H9 (cell line): ENCODE results near the gene PIK3CD. TPM values are rescaled to one million over a fixed set of nuclear protein-coding genes. Genes with fewer than 3 reads are reported as not detected.

Experiments used
- DNase-seq: peaks from one replicate; pipeline ENCODE4 v3.0.0-alpha.2; 2017
- H2AFZ ChIP-seq: one replicate; pipeline ENCODE4 v1.6.1; 2013; ENCODE audit warnings: mild to moderate bottlenecking, low read length, control low read depth, moderate library complexity
- H2AK5ac ChIP-seq: 2 replicates; pipeline ENCODE4 v1.6.1; 2013; ENCODE audit warnings: low read length, control low read depth, mixed read lengths; ENCODE audit not compliant: insufficient read length
- H2BK120ac ChIP-seq: one replicate; pipeline ENCODE4 v1.6.1; 2013; ENCODE audit warnings: low read depth, mild to moderate bottlenecking, low read length, control low read depth, inconsistent platforms; ENCODE audit not compliant: poor library complexity, severe bottlenecking
- H2BK12ac ChIP-seq: 2 replicates; pipeline ENCODE4 v1.6.1; 2013; ENCODE audit warnings: low read length, control low read depth, mixed read lengths, low read depth; ENCODE audit not compliant: insufficient read length
- H2BK15ac ChIP-seq: 2 replicates; pipeline ENCODE4 v1.6.1; 2013; ENCODE audit warnings: low read depth, low read length, control low read depth
- H2BK20ac ChIP-seq: one replicate; pipeline ENCODE4 v1.6.1; 2013; ENCODE audit warnings: low read depth, mild to moderate bottlenecking, low read length, control low read depth, inconsistent platforms; ENCODE audit not compliant: poor library complexity, severe bottlenecking
- H2BK5ac ChIP-seq: 2 replicates; pipeline ENCODE4 v1.6.1; 2013; ENCODE audit warnings: low read length, control low read depth, mixed read lengths; ENCODE audit not compliant: insufficient read length
- H3K14ac ChIP-seq: 2 replicates; pipeline ENCODE4 v1.6.1; 2013; ENCODE audit warnings: low read length, control low read depth; ENCODE audit not compliant: insufficient read depth
- H3K18ac ChIP-seq: 2 replicates; pipeline ENCODE4 v1.6.1; 2013; ENCODE audit warnings: low read depth, mild to moderate bottlenecking, mixed read lengths, low read length, control low read depth; ENCODE audit not compliant: insufficient read length
- H3K23ac ChIP-seq: 2 replicates; pipeline ENCODE4 v1.6.1; 2013; ENCODE audit warnings: low read length, control low read depth, mixed read lengths, low read depth; ENCODE audit not compliant: insufficient read length
- H3K23me2 ChIP-seq: 2 replicates; pipeline ENCODE4 v1.6.1; 2013; ENCODE audit warnings: low read depth, mild to moderate bottlenecking, mixed read lengths, low read length, control low read depth; ENCODE audit not compliant: insufficient read length, poor library complexity, severe bottlenecking
- H3K27ac ChIP-seq: 2 replicates; pipeline ENCODE4 v1.5.1; 2013; ENCODE audit warnings: low read length, control low read depth, mixed read lengths, low read depth; ENCODE audit not compliant: insufficient read length
- H3K27me3 ChIP-seq: 2 replicates; pipeline ENCODE4 v1.6.1; 2013; ENCODE audit warnings: low read length, control low read depth, inconsistent platforms; ENCODE audit not compliant: insufficient read depth
- H3K4ac ChIP-seq: 2 replicates; pipeline ENCODE4 v1.6.1; 2013; ENCODE audit warnings: low read depth, mild to moderate bottlenecking, control low read depth, inconsistent platforms, low read length, moderate library complexity
- H3K4me1 ChIP-seq: 2 replicates; pipeline ENCODE4 v1.6.1; 2013; ENCODE audit warnings: low read length, control low read depth, inconsistent platforms; ENCODE audit not compliant: insufficient read depth
- H3K4me2 ChIP-seq: 2 replicates; pipeline ENCODE4 v1.6.1; 2013; ENCODE audit warnings: low read length, control low read depth, mixed read lengths; ENCODE audit not compliant: insufficient read length, insufficient read depth
- H3K56ac ChIP-seq: 2 replicates; pipeline ENCODE4 v1.6.1; 2013; ENCODE audit warnings: low read depth, mild to moderate bottlenecking, mixed read lengths, low read length, control low read depth; ENCODE audit not compliant: insufficient read length
- H3K79me1 ChIP-seq: 2 replicates; pipeline ENCODE4 v1.6.1; 2013; ENCODE audit warnings: low read depth, mild to moderate bottlenecking, moderate library complexity, low read length, control low read depth, inconsistent platforms; ENCODE audit not compliant: insufficient read depth, poor library complexity, severe bottlenecking
- H3K79me2 ChIP-seq: 2 replicates; pipeline ENCODE4 v1.6.1; 2013; ENCODE audit warnings: low read length, control low read depth, inconsistent platforms; ENCODE audit not compliant: insufficient read depth
- H3K9ac ChIP-seq: 2 replicates; pipeline ENCODE4 v1.6.1; 2013; ENCODE audit warnings: low read length, control low read depth, mixed read lengths; ENCODE audit not compliant: insufficient read length; ENCODE audit errors: extremely low read depth
- H3K9me3 ChIP-seq: one replicate; pipeline ENCODE4 v1.6.1; 2013; ENCODE audit warnings: low read depth, low read length, inconsistent platforms; ENCODE audit not compliant: control insufficient read depth
- H3T11ph ChIP-seq: one replicate; pipeline ENCODE4 v1.6.1; 2013; ENCODE audit warnings: mild to moderate bottlenecking, low read length, control low read depth, inconsistent platforms
- H4K20me1 ChIP-seq: one replicate; pipeline ENCODE4 v1.6.1; 2013; ENCODE audit not compliant: control insufficient read depth, insufficient read length, insufficient read depth
- H4K5ac ChIP-seq: 2 replicates; pipeline ENCODE4 v1.6.1; 2013; ENCODE audit warnings: low read depth, mild to moderate bottlenecking, mixed read lengths, low read length, control low read depth; ENCODE audit not compliant: insufficient read length
- H4K8ac ChIP-seq: replicated peaks from 2 replicates; pipeline ENCODE4 v1.6.1; 2013; ENCODE audit warnings: low read length, control low read depth, mixed read lengths, low read depth; ENCODE audit not compliant: insufficient read length
- H4K91ac ChIP-seq: 2 replicates; pipeline ENCODE4 v1.6.1; 2013; ENCODE audit warnings: low read depth, mild to moderate bottlenecking, moderate library complexity, mixed read lengths, low read length, control low read depth; ENCODE audit not compliant: insufficient read length
- H3K27ac Mint-ChIP-seq, 3 experiments: 2 replicates in 2 of 3; 3 replicates in 1 of 3; pipeline ENCODE4 v1.8.0; 2020 to 2021; ENCODE audit warnings: mixed read lengths in 3 of 3, mild to moderate bottlenecking in 1 of 3, moderate library complexity in 1 of 3
- H3K27me3 Mint-ChIP-seq: 2 replicates; pipeline ENCODE4 v1.8.0; 2021; ENCODE audit warnings: low read depth, mild to moderate bottlenecking, moderate library complexity, mixed read lengths
- H3K36me3 Mint-ChIP-seq, 3 experiments: 2 replicates in 2 of 3; 3 replicates in 1 of 3; pipeline ENCODE4 v1.8.0; 2020 to 2021; ENCODE audit warnings: low read depth in 3 of 3, mixed read lengths in 3 of 3; ENCODE audit not compliant: insufficient read depth in 1 of 3
- H3K4me1 Mint-ChIP-seq, 2 experiments: 2 replicates each; pipeline ENCODE4 v1.8.0; 2020; ENCODE audit warnings: mixed read lengths in 2 of 2
- H3K4me3 Mint-ChIP-seq, 2 experiments: 2 replicates in 1 of 2; 3 replicates in 1 of 2; pipeline ENCODE4 v1.8.0; 2020 to 2021; ENCODE audit warnings: mild to moderate bottlenecking in 2 of 2, mixed read lengths in 2 of 2, moderate library complexity in 1 of 2
- H3K9me3 Mint-ChIP-seq, 2 experiments: 2 replicates in 1 of 2; 3 replicates in 1 of 2; pipeline ENCODE4 v1.8.0; 2020; ENCODE audit warnings: mild to moderate bottlenecking in 2 of 2, mixed read lengths in 2 of 2, moderate library complexity in 1 of 2
- CTCF ChIP-seq: fragments of 200-600 bp; sonication (generic); conservative IDR thresholded peaks from 3 replicates; pipeline ENCODE4 v1.8.0; 2021; ENCODE audit warnings: antibody characterized with exemption, mild to moderate bottlenecking
- WGBS: extraction: QIAGEN DNeasy Blood & Tissue Kit; methylation state at CpG from one replicate; pipeline ENCODE4 v1.1.7; 2013; ENCODE audit warnings: missing lambda C conversion rate, low lambda C conversion rate, mixed read lengths; ENCODE audit not compliant: insufficient read length; ENCODE audit errors: extremely low coverage; 5-methylcytosine and 5-hydroxymethylcytosine counted together
- total RNA-seq: library from RNA; stranded (reverse); gene quantifications from 2 replicates; pipeline ENCODE4 v1.2.1, GENCODE V29; 2021

PIK3CD gene
- total RNA-seq, 1 experiment from 2014 or later = 10.0 TPM

DNA sequence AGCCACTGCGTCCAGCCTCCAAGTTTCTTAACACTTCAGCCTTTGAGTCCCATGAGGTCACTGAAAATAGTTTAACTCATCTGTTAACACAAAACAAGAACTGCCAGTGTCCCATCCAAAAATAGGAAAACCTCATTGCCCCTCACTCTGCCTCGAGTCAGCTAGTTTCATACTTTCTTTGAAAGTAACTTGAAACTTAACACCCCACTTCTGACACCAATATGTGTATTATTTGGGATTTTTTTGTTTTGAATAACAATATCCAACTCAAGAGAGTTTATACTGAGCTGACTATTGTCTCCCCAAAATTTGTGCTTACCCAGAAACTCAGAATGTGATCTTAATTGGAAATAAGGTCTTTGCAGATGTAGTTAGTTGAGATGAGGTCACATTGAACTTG lies 16.9 kb upstream of the PIK3CD start:
- no peak for TF ChIP-seq CTCF
- H3K4me1 Mint-ChIP-seq = 0 out of 4 replicates have a peak, but pooled peaks cover 0 to 3% of the 10 kb centered on the region in 2 experiments

More for the DNA sequence above, 16.9 kb upstream of the PIK3CD start:
- Histone ChIP-seq H2BK5ac (no peak overlapping the region), H3K79me2 (no peaks in the 10 kb centered on the region), H3K27me3 (no peaks in the 10 kb centered on the region), H3K56ac (no peak overlapping the region), H4K20me1 (no peaks in the 10 kb centered on the region), H3K9me3 (no peaks in the 10 kb centered on the region), H3K18ac (no peak overlapping the region), H2BK12ac (no peak overlapping the region), H2BK120ac (no peak overlapping the region), H2BK15ac (no peak overlapping the region), H3K4ac (no peak overlapping the region), H2BK20ac (no peak overlapping the region), H3K23ac (no peak overlapping the region), H3K4me1 (no peaks in the 10 kb centered on the region), H3K27ac (no peak overlapping the region), H4K8ac (no peak overlapping the region), H2AK5ac (no peak overlapping the region), H3K9ac (no peak overlapping the region), H3K23me2 (no peaks in the 10 kb centered on the region), H3T11ph (no peak overlapping the region), H2AFZ (no peak overlapping the region), H4K91ac (no peak overlapping the region), H4K5ac (no peak overlapping the region), H3K79me1 (no peaks in the 10 kb centered on the region), H3K14ac (no peak overlapping the region), H3K4me2 (no peak overlapping the region)
- Mint-ChIP-seq H3K9me3 (peaks cover 8 to 13% of the 10 kb centered on the region in 2 experiments), H3K27me3 (peaks cover 14% of the 10 kb centered on the region), H3K27ac (no peak overlapping the region), H3K36me3 (no peaks in the 10 kb centered on the region; a peak in 1 of 7 replicates), H3K4me3 (no peak overlapping the region)
- no CpG with 5 or more reads among the region's 2 CpGs for WGBS
- no peak for DNase-seq
